Right lobe of liver (tissue), 4 donors: ENCODE data around the gene MFN2.

ENCODE experiments used
- CTCF ChIP-seq, 4 donors: fragments of 200-600 bp in 3 of 4; fragments of 450-650 bp in 1 of 4; IDR thresholded peaks; one replicate each; pipeline versions ENCODE4 v1.5.1 to v1.8.0; 2016 to 2022; ENCODE audit warnings: antibody characterized with exemption in 4 of 4, mild to moderate bottlenecking in 2 of 4
- POLR2A ChIP-seq: fragments of 450-650 bp; IDR thresholded peaks from one replicate; pipeline ENCODE4 v1.6.1; 2017; ENCODE audit warnings: antibody characterized with exemption, mild to moderate bottlenecking
- donor health status: DM: no; HTN: no; CAD: no.
- donor health status: DM: no; HTN: no; CAD: no.
- donor health status: DM: no; HTN: yes; CAD: no.

GRCh38 chr1:11977625-11978024, 2.6 kb upstream of the MFN2 start:
- no peak for TF ChIP-seq CTCF (IDR thresholded peaks at IDR 0.05)
- TF ChIP-seq POLR2A: no peak
